ENCODE data around the gene CSRNP2.

CSRNP2 gene, protein sequence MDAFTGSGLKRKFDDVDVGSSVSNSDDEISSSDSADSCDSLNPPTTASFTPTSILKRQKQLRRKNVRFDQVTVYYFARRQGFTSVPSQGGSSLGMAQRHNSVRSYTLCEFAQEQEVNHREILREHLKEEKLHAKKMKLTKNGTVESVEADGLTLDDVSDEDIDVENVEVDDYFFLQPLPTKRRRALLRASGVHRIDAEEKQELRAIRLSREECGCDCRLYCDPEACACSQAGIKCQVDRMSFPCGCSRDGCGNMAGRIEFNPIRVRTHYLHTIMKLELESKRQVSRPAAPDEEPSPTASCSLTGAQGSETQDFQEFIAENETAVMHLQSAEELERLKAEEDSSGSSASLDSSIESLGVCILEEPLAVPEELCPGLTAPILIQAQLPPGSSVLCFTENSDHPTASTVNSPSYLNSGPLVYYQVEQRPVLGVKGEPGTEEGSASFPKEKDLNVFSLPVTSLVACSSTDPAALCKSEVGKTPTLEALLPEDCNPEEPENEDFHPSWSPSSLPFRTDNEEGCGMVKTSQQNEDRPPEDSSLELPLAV

DNA sequence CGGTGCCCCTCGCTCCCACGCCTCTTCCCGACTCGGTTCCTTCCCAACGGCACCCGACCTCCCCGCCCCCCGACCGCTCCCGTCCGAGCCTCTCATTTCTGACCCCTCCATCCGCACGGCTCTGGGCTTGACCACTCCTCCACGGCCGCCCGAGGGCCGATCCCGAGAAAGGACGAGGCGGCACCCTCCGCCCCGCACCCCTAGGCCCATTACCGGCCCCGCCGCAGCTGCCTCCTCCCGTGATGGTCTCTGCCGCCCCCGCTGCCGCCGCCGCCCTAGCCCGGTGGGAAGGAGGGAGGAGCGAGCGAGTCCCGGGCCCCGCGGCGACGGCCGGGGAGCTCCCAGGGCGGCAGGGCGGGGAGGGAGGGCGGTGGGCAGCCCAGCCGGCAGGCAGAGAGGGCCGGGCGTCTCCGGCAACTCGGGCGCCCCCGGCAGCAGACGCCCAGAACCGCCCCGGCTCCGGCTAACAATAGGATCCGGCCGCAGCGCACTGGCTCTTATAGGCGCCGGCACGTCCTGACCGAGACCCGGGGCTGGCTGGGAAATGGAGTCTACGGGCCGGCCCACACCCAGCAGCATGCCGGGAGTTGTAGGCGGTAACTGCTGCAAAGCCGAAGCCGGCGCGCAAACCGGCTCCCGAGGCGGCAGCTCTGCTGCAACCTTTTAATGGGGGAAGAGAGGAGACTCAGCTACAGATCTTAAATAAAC lies at the start of gene CSRNP2:
Gene CSRNP2 (minus strand): TSS at position 471 of the 708 bp plus-strand sequence. CDS start 7,035 bp downstream, outside the sequence.
- peak; percentile 96 for DNase-seq (ENCODE audit: extremely low spot score, insufficient read length, low read depth)
- FAIRE-seq: peak; percentile 85

DNA sequence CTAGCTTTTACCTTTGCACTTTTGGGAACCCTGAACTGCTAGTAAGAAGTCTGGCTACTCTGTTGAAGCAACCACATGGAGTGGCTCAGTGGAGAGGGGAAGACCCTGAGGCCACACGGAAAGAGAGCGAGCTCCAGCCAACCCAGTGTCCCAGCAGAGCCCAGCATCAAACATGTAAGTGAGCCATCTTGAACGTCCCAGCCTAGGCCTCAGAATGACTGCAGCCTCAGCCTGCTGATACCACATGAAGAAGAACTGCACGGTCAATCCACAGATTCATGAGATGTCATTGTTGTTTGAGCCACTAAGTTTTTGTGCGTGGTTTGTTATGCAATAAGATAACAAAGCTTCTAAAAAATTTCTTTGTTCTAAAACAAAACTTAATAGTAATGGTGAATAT lies 49.3 kb upstream of the CSRNP2 start:
- DNase-seq (ENCODE audit: extremely low spot score, insufficient read length, low read depth) (no peak), FAIRE-seq (no peak)

DNA sequence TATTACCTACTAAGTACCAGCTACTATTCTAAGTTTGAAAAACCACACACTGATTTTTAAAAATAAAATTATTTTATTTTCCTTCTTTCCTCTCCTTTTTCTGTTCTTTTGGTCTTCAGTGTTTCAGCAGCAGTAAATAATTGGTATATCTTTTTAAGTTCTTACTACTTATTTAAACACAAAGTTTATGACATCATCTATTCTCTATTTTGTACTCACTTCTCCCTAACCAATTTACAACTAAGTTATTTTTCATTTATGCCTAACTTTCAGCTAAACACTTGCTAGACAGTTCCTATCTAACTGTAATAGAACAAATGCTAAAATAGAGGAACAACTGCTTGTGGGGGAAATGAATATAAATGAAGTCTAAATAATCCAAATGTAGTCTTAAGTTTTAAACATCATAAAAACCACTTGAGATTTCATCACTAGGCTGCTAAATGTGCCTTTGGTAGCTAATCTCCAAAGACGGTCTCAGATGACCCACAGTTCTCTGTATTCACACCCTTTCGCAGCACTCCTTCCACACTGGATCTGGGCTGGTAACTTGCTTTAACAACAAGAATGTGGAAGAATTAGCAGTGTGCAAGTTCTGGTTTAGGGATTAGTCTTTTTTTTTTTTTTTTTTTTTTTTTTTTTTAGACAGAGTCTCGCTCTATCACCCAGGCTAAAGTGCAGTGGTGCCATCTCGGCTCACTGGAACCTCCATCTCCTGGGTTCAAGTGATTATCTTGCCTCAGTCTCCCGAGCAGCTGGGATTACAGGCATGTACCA lies 48.5 kb upstream of the CSRNP2 start:
- no peak for DNase-seq (ENCODE audit: extremely low spot score, insufficient read length, low read depth)
- no peak for FAIRE-seq

DNA sequence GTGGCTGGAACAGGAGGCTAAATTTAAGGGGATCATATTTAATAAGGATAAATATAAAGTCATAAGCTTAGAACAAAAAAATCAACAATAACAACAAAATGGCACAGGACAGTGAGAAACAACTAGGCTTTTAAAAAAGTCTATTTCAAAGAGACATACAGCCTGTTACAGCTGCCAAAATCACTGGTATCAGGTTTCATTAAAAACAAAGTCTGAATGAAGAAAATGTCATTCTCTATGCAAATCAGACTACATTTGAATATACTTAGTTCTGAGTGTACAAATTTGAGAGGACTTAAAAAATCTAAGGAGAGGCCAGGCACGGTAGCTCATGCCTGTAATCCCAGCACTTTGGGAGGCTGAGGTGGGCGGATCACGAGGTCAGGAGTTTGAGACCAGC lies 45.5 kb upstream of the CSRNP2 start:
- DNase-seq (ENCODE audit: extremely low spot score, insufficient read length, low read depth) (no peak), FAIRE-seq (no peak)

DNA sequence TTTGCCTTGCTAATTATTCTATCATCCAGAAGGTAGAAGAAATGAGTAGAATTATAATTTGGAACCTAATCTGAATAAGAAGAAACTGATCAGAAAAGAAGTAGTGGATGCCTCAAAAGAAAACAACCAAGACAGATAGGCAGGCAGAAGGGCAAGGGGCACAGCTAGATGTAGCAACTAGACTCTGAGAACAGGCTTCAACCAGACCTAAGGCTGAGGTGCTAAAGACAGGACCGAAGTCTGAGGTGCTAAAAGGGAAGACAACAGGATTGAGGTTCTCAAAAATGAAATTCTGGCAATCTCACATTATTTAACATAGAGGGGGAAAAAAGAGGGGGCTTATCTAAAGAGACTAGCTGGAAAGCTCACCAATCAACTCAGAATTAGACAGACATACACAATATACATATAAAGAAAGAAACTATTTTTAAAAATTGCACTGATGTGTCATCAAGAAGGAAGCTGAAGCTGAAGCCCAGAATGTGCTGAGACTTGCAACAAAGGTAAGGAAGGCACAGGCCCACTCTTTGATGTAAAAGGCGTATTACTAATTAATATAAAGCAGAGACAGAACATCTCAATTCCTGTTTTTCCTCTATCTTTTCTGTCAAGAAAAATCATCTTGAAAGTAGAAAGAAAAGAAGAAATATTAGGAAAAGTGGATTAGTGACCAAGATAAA lies 43.8 kb upstream of the CSRNP2 start:
- FAIRE-seq (no peak), DNase-seq (ENCODE audit: extremely low spot score, insufficient read length, low read depth) (no peak)

DNA sequence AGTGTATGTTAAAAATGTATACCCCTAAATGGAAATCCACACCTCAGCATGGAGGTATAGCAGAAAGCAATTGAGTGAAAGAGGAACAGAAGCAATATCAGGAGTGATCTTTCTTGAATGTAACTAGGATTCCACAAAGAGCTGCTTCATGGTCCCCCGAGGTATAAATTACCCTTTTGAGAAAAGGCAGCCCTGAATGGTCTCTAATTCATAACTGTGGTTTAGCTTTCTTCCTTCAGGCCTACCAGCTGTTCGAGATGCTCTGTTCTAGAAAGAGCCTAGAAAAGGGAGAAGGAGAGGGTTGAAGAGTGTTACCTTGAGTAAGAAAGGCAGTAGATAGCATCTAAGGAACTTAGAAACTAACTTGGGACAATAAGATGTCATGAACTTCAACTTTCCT lies 42.9 kb upstream of the CSRNP2 start:
- no peak for DNase-seq (ENCODE audit: extremely low spot score, insufficient read length, low read depth)
- no peak for FAIRE-seq

DNA sequence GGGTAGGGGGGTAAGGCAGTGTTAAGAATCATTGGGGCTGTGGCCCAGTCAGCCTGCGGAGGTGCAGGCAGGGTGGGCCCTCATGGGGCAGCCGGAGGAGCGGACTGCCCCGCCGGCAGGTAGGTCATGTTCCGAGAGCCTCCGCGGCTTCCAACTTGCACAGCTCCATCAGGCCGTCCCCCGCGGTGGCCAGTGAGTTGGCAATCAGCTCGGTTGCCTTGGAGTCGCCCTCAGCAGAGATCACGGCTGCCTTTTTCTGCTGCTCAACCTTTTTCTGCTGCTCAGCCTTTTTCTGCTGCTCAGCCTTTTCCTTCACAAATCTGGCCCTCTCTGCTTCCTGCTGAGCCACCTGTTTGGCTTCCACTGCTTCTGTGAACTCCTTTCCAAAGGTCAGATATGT lies 41.1 kb upstream of the CSRNP2 start:
- no peak for FAIRE-seq

DNA sequence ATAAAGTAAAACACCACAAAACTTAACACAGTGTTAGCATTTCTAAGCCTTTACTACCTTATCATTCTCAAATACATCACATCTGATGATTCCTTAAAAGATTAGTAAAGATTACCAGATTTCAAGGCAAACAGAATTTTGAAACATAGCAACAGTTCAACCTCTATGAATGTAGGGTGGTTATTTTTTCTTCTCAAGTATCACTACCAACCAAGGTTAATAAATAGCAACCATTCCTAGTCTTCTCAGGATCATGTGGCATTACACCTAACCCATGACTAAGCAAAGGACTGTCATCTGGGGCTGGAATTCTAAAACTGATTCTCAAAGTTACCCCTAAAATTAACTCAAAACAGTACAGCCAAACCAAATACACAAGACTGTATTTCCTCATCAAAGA lies 39.4 kb upstream of the CSRNP2 start:
- FAIRE-seq: no peak
- no peak for DNase-seq (ENCODE audit: extremely low spot score, insufficient read length, low read depth)

More for the DNA sequence above, 41.1 kb upstream of the CSRNP2 start:
- no peak for DNase-seq (ENCODE audit: extremely low spot score, insufficient read length, low read depth)

DNA sequence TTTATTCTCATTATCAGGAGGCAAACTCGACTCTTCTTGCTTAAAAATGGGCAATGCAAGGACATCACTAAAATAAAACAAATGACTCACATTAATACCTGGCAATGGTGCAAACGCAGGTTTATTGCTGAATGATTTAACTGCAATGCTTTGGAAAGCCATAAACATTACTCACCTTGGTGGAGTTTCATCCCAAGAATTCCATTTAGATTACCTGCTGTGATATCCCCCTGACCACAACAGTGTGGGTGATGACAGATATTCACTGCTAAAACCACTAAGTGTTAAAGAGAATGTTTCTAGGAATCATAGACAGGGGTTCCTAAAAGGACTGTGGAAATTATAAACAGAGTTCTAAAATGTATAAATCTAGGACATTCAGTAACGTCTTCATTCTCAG lies 35.3 kb upstream of the CSRNP2 start:
- no peak for FAIRE-seq
- DNase-seq (ENCODE audit: extremely low spot score, insufficient read length, low read depth): no peak

DNA sequence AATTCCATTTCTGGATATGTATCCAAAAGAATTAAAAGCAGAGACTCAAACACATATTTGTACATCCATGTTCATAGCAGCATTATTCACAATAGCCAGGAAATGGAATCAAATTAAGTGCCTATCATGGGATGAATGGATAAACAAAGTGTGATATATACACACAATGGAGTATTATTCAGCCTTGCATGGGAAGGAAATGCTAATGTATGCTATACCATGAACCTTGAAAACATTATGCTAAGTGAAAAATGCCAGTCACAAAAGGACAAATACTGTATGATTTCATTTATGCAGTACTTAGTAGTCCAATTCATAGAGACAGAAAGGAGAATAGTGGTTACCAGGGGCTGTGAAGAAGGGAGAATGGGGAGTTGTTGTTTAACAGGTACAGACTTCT lies 32.1 kb upstream of the CSRNP2 start:
- no peak for FAIRE-seq

DNA sequence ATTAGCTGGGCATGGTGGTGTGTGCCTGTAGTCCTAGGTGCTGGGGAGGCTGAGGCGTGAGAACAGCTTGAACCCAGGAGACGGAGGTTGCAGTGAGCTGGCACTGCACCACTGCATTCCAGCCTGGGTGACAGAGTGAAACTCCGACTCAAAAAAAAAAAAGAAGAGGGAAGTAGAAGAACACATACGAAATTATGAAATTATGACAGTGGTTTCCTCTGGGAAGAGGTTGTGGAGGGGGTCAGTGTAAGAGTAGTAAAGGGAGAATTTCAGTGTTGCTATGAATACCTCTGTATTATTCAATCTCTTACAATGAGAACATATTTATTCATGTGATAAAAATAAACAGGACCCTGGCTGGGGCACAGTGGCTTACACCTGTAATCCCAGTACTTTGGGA lies 24.7 kb upstream of the CSRNP2 start:
- DNase-seq (ENCODE audit: extremely low spot score, insufficient read length, low read depth) (no peak), FAIRE-seq (no peak)

More for the DNA sequence above, 32.1 kb upstream of the CSRNP2 start:
- no peak for DNase-seq (ENCODE audit: extremely low spot score, insufficient read length, low read depth)

DNA sequence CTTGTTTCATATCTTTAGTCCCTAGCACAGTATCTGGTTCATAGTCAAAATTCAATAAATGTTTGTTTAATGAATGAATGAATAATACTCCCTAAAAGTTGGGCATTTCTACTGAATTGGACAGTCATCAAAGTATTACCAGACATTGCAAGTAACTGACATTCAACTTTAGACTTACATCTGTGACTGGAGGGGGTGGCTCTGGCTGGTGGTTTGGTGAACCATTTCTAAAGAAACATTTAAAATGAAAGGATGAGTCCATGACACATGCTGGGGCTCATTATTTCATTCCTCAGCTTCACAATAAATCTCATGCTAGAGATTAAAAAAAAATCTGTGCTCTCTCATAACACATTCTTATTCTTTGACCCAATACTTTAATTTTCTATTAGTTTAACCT lies 20.6 kb upstream of the CSRNP2 start:
- DNase-seq (ENCODE audit: extremely low spot score, insufficient read length, low read depth): no peak
- FAIRE-seq: no peak

DNA sequence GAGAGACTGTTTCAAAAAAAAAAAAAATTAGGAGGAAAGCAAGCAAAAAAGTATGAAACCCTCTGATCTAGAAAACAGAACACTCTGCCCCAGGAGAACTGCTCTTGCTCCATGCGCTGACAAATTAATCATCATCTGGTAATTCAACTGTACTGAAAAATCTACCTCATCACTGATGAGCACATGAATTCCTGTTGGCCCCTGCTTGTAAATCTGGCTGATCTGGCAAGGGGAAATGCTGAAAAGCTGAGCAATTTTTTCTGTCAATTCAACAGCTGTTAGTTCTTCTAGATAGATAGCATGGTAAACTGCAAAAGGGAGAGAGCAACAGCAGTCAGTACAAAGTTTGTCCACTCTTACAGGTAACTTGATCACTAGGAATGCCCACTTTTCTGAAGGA lies 15.2 kb upstream of the CSRNP2 start:
- DNase-seq (ENCODE audit: extremely low spot score, insufficient read length, low read depth) (no peak), FAIRE-seq (no peak)

DNA sequence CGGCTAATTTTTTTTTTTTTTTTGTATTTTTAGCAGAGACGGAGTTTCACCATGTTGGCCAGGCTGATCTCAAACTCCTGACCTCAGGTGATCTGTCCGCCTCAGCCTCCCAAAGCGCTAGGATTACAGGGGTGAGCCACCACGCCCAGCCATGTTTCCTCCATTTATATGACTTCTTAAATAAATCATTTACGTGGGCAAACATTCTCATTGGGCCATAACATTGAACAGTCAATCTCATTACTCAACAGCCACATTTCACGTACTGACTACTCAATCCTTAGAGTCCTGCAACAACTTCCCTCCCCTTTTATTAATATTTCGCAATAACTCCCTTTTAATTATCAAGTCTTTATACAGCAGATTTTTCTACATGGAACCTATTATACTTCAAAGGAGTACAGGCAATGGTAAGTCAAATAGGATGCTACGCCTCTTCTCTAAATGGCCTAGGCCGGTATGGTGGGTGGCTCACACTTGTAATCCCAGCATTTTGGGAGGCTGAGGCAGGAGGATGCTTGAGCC lies 7.4 kb upstream of the CSRNP2 start:
- no peak for DNase-seq (ENCODE audit: extremely low spot score, insufficient read length, low read depth)
- FAIRE-seq: no peak

DNA sequence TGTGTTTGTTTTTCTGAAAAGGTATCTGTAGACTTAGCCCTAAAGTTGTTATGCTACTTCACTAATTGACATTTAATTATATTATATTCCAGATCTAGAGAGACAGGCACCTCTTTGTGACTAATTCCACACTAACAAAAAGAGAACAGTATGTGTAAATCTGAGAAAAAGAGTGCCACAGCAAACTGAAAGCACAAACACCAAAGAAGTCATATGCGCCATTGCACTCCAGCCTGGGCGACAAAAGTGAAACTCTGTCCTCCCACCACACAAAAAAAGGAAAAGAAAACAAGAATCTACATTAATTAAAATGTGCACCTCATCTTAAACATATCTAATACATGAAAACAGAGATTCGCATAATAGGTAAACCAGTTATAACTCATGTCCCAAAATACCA lies 4.4 kb upstream of the CSRNP2 start:
- peak; percentile 74 for FAIRE-seq

DNA sequence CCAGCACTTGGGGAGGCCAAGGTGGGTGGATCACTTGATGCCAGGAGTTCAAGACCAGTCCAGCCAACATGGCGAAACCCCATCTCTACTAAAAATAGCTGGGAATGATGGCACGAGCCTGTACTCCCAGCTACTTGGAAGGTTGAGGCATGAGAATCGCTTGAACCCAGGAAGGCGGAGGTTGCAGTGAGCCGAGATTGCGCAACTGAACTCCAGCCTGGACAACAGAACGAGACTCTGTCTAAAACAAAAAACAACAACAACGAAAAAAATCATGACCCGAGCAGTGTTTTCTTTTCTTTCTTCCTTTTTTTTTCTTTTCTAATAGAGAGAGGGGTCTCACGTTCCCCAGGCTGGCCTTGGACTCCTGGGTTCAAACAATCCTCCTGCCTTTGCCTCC lies 3.5 kb upstream of the CSRNP2 start:
- no peak for FAIRE-seq

More for the DNA sequence above, 4.4 kb upstream of the CSRNP2 start:
- DNase-seq (ENCODE audit: extremely low spot score, insufficient read length, low read depth): no peak

DNA sequence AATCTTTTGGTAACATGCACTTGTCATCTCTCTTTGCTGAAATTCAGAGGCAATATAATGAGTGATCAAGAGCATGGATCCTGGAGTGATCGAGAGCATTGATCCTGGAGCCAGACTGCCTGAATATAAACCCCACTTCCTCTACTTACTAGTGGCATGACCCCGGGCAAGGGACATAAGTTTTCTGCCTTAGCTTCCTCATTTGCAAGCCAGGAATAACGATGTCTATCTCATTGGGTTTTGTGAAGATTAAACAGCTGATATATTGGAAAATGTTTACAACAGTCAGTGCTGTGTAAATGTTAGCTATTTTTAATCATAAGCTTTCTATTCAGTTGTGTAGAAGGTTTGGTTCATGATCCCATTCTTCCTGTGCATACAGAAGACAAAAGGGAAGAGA lies 2.4 kb upstream of the CSRNP2 start:
- FAIRE-seq (no peak), DNase-seq (ENCODE audit: extremely low spot score, insufficient read length, low read depth) (no peak)

More for the DNA sequence above, 3.5 kb upstream of the CSRNP2 start:
- DNase-seq (ENCODE audit: extremely low spot score, insufficient read length, low read depth): no peak

DNA sequence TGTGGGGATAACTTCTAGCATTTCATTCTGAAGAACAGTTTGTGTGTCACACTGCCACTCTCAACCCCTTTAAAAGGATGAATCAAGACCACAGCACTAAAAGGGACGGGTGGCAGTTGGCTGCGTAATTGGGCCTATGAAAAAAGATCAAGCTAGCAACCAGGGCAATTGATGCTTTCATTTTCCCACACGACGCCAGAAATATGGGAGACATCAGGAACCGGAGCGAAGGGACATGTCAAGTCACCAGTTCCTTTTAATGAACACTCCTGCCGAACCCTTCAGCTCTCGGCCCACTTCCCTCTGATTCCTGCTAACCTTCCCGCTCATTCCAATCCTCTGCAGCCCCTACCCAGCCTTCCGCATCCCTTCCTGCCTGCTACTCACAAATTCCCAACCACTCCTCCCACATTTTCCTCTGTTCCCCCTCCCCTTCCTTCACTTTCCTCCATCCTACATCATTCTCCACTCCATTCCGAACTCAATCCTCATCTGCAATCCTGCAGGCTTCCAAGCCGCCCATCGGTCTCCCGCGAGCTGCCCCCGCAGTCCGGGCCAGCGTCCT lies 753 bp downstream of the CSRNP2 start:
- no peak for DNase-seq (ENCODE audit: extremely low spot score, insufficient read length, low read depth)

DNA sequence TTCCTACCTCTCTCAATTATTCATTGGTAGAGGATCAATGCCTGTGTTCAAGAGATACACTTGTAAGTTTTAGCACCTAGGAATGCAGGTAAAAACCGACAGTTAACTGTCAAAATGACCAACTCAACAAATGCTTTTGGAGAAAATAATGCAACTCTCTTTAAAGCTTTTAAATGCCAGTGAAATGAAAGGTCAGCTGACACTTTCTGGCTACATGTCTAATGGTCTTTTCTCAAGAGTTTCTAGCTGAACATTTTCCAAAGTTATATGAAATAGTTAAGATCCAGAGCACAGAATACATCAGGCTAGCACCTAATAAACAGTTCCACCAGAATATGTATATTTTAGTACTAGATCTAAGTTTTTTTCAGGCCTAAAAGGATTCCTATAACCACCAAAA lies 2.0 kb downstream of the CSRNP2 start:
- FAIRE-seq (no peak), DNase-seq (ENCODE audit: extremely low spot score, insufficient read length, low read depth) (no peak)

More for the DNA sequence above, 753 bp downstream of the CSRNP2 start:
- no peak for FAIRE-seq

All from GM18507 (cell line).